Measurements from ENCODE around the gene MROH7.

DNA sequence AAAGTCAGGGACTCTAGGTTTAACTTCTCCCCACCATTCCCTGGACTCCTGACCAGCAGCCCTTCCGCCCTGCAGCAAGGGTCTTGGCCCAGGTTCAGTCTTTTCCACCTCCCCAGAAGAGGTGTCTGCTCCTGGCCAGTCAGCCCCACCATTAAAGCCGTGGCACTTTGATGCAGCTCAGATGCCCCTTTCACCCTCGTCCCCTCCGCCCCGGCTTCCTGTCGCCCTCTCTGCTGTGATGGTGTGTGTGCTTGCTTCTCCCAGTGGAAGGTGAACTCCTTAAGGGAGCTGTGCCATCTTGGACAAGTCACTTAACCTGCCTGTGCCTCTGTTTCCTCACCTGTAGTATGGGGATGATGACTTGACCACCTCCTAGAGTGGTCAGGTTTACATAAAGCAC is 56.3 kb downstream of the MROH7 start:
- no peak for TF ChIP-seq POLR2A (IDR thresholded peaks at IDR 0.05; ENCODE audit: low read length)
- no peak for TF ChIP-seq GATA1 (IDR thresholded peaks at IDR 0.05; ENCODE audit: low read depth, low read length)
